BE2C (cell line): ENCODE measurements around the gene MEF2C.

Experiments used
- DNase-seq: peaks from one replicate; pipeline ENCODE4 v3.0.0-alpha.2; 2020
- H3K27me3 ChIP-seq: fragments of 250-450 bp; sonication (Bioruptor Pico); 2 replicates; pipeline ENCODE4 v1.5.1; 2020; ENCODE audit warnings: mild to moderate bottlenecking
- H3K36me3 ChIP-seq: fragments of 250-450 bp; sonication (Bioruptor Pico); 2 replicates; pipeline ENCODE4 v1.5.1; 2020; ENCODE audit warnings: mild to moderate bottlenecking
- H3K4me1 ChIP-seq: fragments of 250-450 bp; sonication (Bioruptor Pico); 2 replicates; pipeline ENCODE4 v1.5.1; 2020
- H3K4me3 ChIP-seq: 2 replicates; pipeline ENCODE4 v1.5.1; 2011; ENCODE audit warnings: low read depth, low read length
- H3K9me3 ChIP-seq: fragments of 250-450 bp; sonication (Bioruptor Pico); 2 replicates; pipeline ENCODE4 v1.5.1; 2020
- CTCF ChIP-seq: IDR thresholded peaks from 2 replicates; pipeline ENCODE4 v1.5.1; 2012; ENCODE audit warnings: mild to moderate bottlenecking, low read depth, low read length

The MEF2C gene

GRCh38 chr5:88824892-88825583 is 57.9 kb downstream of the MEF2C start:
- Histone ChIP-seq H3K9me3 (no peaks in the 10 kb centered on the region), H3K27me3 (no peaks in the 10 kb centered on the region), H3K36me3 (no peaks in the 10 kb centered on the region), H3K4me3 (no peak overlapping the region), H3K4me1 (no peaks in the 10 kb centered on the region)
- no peak for TF ChIP-seq CTCF
- no peak for DNase-seq

- no peaks in the 10 kb centered on the region for H3K4me1 ChIP-seq
- H3K4me3 ChIP-seq: no peak overlapping the region
- H3K9me3 ChIP-seq: no peaks in the 10 kb centered on the region
- no peak for TF ChIP-seq CTCF
- H3K36me3 ChIP-seq: no peaks in the 10 kb centered on the region
- no peak for DNase-seq
- peaks cover 3% of the 10 kb centered on the region for H3K27me3 ChIP-seq
These were observed 58.8 kb downstream of the MEF2C start for GRCh38 chr5:88824141-88824540.

GRCh38 chr5:88823201-88823600 is 59.8 kb downstream of the MEF2C start:
- no peaks in the 10 kb centered on the region for H3K36me3 ChIP-seq
- H3K4me3 ChIP-seq: no peak overlapping the region
- peaks cover 8% of the 10 kb centered on the region for H3K27me3 ChIP-seq
- no peaks in the 10 kb centered on the region for H3K4me1 ChIP-seq
- TF ChIP-seq CTCF: no peak
- no peaks in the 10 kb centered on the region for H3K9me3 ChIP-seq
- no peak for DNase-seq

GRCh38 chr5:88821161-88821560 is 61.8 kb downstream of the MEF2C start:
- Histone ChIP-seq H3K36me3 (no peaks in the 10 kb centered on the region), H3K4me1 (no peaks in the 10 kb centered on the region), H3K9me3 (no peaks in the 10 kb centered on the region), H3K27me3 (peaks cover 8% of the 10 kb centered on the region), H3K4me3 (no peak overlapping the region)
- no peak for TF ChIP-seq CTCF
- no peak for DNase-seq

GRCh38 chr5:88820581-88820980 is 62.4 kb downstream of the MEF2C start:
- TF ChIP-seq CTCF: no peak
- Histone ChIP-seq H3K36me3 (no peaks in the 10 kb centered on the region), H3K4me3 (no peak overlapping the region), H3K4me1 (no peaks in the 10 kb centered on the region), H3K27me3 (peaks cover 8% of the 10 kb centered on the region), H3K9me3 (no peaks in the 10 kb centered on the region)
- no peak for DNase-seq

GRCh38 chr5:88819301-88819999 is 63.5 kb downstream of the MEF2C start:
- no peaks in the 10 kb centered on the region for H3K36me3 ChIP-seq
- no peak overlapping the region for H3K4me3 ChIP-seq
- H3K4me1 ChIP-seq: no peaks in the 10 kb centered on the region
- H3K27me3 ChIP-seq: peaks cover 8% of the 10 kb centered on the region
- DNase-seq: no peak
- H3K9me3 ChIP-seq: no peaks in the 10 kb centered on the region
- no peak for TF ChIP-seq CTCF
